A673 (cell line): ENCODE measurements around the gene KANSL1. TPM values are rescaled to one million over a fixed set of nuclear protein-coding genes. Genes with fewer than 3 reads are reported as not detected.
"Not testable (repeated sequence)": the region's sequence is repeated elsewhere in the genome, so short reads cannot be mapped to it uniquely, and the experiment has no call there.

Source experiments
- BruUV-seq: library from RNA; stranded (reverse); fragments of 400-500 nt; replicated peaks from 2 replicates; lab custom pipeline; 2021; lab: Mats Ljungman, UMichigan
- CTCF ChIA-PET: fragments of 300-600 bp; sonication (Branson Sonifier 250); formaldehyde crosslinking; loops from one replicate; lab custom pipeline; 2022; ENCODE audit warnings: antibody characterized with exemption; lab: Charles Lee
- POLR2A ChIA-PET: fragments of 300-600 bp; sonication (Branson Sonifier 250); formaldehyde crosslinking; loops from one replicate; lab custom pipeline; 2022; ENCODE audit warnings: antibody characterized with exemption; ENCODE audit not compliant: low non-redundant PET; lab: Charles Lee
- DNase-seq: peaks from one replicate; pipeline ENCODE4 v3.0.0-alpha.2; 2015; ENCODE audit warnings: low spot score
- H3K27ac ChIP-seq: fragments of 200-600 bp; sonication (generic); 2 replicates; pipeline ENCODE4 v1.5.1; 2016; ENCODE audit warnings: mixed run types, low read depth, mild to moderate bottlenecking, mixed read lengths, antibody characterized with exemption, low read length; ENCODE audit not compliant: poor library complexity, severe bottlenecking
- H3K27me3 ChIP-seq: fragments of 200-600 bp; sonication (generic); replicated peaks from 2 replicates; pipeline ENCODE4 v1.6.1; 2017; ENCODE audit warnings: mixed run types, low read depth, mild to moderate bottlenecking, mixed read lengths, antibody characterized with exemption, low read length; ENCODE audit not compliant: insufficient read depth, poor library complexity
- H3K36me3 ChIP-seq: fragments of 200-600 bp; sonication (generic); 2 replicates; pipeline ENCODE4 v1.6.1; 2016; ENCODE audit warnings: mixed run types, mild to moderate bottlenecking, mixed read lengths, antibody characterized with exemption, low read length; ENCODE audit not compliant: insufficient read depth, poor library complexity, severe bottlenecking
- H3K4me1 ChIP-seq: fragments of 200-600 bp; sonication (generic); 2 replicates; pipeline ENCODE4 v1.6.1; 2017; ENCODE audit warnings: mixed run types, mild to moderate bottlenecking, mixed read lengths, antibody characterized with exemption, low read length; ENCODE audit not compliant: insufficient read depth, poor library complexity, severe bottlenecking
- H3K4me3 ChIP-seq: fragments of 200-600 bp; sonication (generic); 2 replicates; pipeline ENCODE4 v1.5.1; 2016; ENCODE audit warnings: low read depth, mixed run types, mild to moderate bottlenecking, mixed read lengths, low read length; ENCODE audit not compliant: poor library complexity, severe bottlenecking
- H3K9me3 ChIP-seq: fragments of 200-600 bp; sonication (generic); 2 replicates; pipeline ENCODE4 v1.6.1; 2016; ENCODE audit warnings: mixed run types, low read depth, mild to moderate bottlenecking, mixed read lengths, antibody characterized with exemption, low read length; ENCODE audit not compliant: poor library complexity, severe bottlenecking
- CTCF ChIP-seq: fragments of 300-800, 200-600 bp; sonication (generic); conservative IDR thresholded peaks from 2 replicates; pipeline ENCODE4 v1.5.1; 2017; ENCODE audit warnings: low read depth, mild to moderate bottlenecking, antibody characterized with exemption, low read length, moderate library complexity, mixed read lengths
- EZH2 ChIP-seq: fragments of 200-600 bp; sonication (generic); IDR thresholded peaks from 2 replicates; pipeline ENCODE4 v1.6.1; 2017; ENCODE audit warnings: borderline replicate concordance, low read depth, mild to moderate bottlenecking, mixed read lengths, antibody characterized with exemption, low read length; ENCODE audit not compliant: poor library complexity, severe bottlenecking
- intact Hi-C: fragments of 100-400 bp; cut with micrococcal nuclease; formaldehyde crosslinking; loops from one replicate; pipeline ENCODE4 v1.10.0; 2022; ENCODE audit not compliant: unreplicated experiment
- total RNA-seq: library from RNA; stranded (reverse); gene quantifications from 2 replicates; pipeline ENCODE4 v1.2.3, GENCODE V29; 2021

Gene KANSL1
- total RNA-seq, 1 experiment from 2014 or later = 64.9 TPM

GRCh38 chr17:46023783-46024388, 169.3 kb downstream of the KANSL1 start:
- DNase-seq = no peak
- no peaks in the 10 kb centered on the region for H3K9me3 ChIP-seq
- ChIA-PET CTCF (no interaction called here), POLR2A (no interaction called here)
- H3K27ac ChIP-seq = no peak overlapping the region
- intact Hi-C loops = no loop called here
- TF ChIP-seq CTCF (no peak), EZH2 (no peak)
- no peaks in the 10 kb centered on the region for H3K4me1 ChIP-seq
- H3K36me3 ChIP-seq = no peaks in the 10 kb centered on the region
- BruUV-seq = no TSS peak
- H3K27me3 ChIP-seq = no peaks in the 10 kb centered on the region
- no peak overlapping the region for H3K4me3 ChIP-seq

GRCh38 chr17:46023366-46023765, 169.9 kb downstream of the KANSL1 start:
- POLR2A ChIA-PET, H3K4me3 ChIP-seq, H3K9me3 ChIP-seq, CTCF ChIA-PET, H3K27ac ChIP-seq, intact Hi-C loops, H3K36me3 ChIP-seq, DNase-seq, BruUV-seq, H3K4me1 ChIP-seq, H3K27me3 ChIP-seq: not testable (repeated sequence)

GRCh38 chr17:46020998-46021397, 172.2 kb downstream of the KANSL1 start:
- H3K27me3 ChIP-seq = no peaks in the 10 kb centered on the region
- no peak overlapping the region for H3K4me3 ChIP-seq
- no peak overlapping the region for H3K27ac ChIP-seq
- no peak for DNase-seq
- POLR2A ChIA-PET = no interaction called here
- TF ChIP-seq EZH2 (no peak), CTCF (no peak)
- no peaks in the 10 kb centered on the region for H3K9me3 ChIP-seq
- CTCF ChIA-PET = no interaction called here
- H3K36me3 ChIP-seq = no peaks in the 10 kb centered on the region
- intact Hi-C loops = no loop called here
- H3K4me1 ChIP-seq = no peaks in the 10 kb centered on the region
- BruUV-seq = no TSS peak
